Kidney (tissue), 14 donors: ENCODE data around the gene GIMAP5. TPM values are rescaled to one million over a fixed set of nuclear protein-coding genes. Genes with fewer than 3 reads are reported as not detected.
"Not testable (repeated sequence)": the region's sequence is repeated elsewhere in the genome, so short reads cannot be mapped to it uniquely, and the experiment has no call there.

ENCODE experiments used
- DNase-seq, 5 donors: peaks; one replicate each; pipeline ENCODE4 v3.0.0-alpha.2; 2013 to 2020
- FAIRE-seq: peaks from 2 replicates; lab custom pipeline; 2012; peaks lifted over from hg19 to GRCh38; lab: Jason Lieb, UNC
- H3K27ac ChIP-seq, 2 donors: one replicate each; pipeline ENCODE4 v1.7.0; 2013; ENCODE audit warnings: low read depth in 2 of 2, low read length in 2 of 2, inconsistent platforms in 1 of 2
- H3K27me3 ChIP-seq: one replicate; pipeline ENCODE4 v1.7.1; 2013; ENCODE audit warnings: low read length, inconsistent platforms; ENCODE audit not compliant: control insufficient read depth, insufficient read depth
- H3K36me3 ChIP-seq, 3 donors: one replicate each; pipeline versions ENCODE4 v1.7.0 to v1.7.1; 2013; ENCODE audit warnings: low read length in 3 of 3, control low read depth in 1 of 3, inconsistent platforms in 1 of 3; ENCODE audit not compliant: insufficient read depth in 3 of 3, control insufficient read depth in 2 of 3
- H3K4me1 ChIP-seq, 3 donors: one replicate each; pipeline versions ENCODE4 v1.7.0 to v1.7.1; 2013; ENCODE audit warnings: low read length in 3 of 3, inconsistent platforms in 1 of 3, low read depth in 1 of 3; ENCODE audit not compliant: control insufficient read depth in 2 of 3, insufficient read depth in 2 of 3
- H3K4me3 ChIP-seq, 3 donors: one replicate each; pipeline versions ENCODE4 v1.7.0 to v1.8.1; 2013; ENCODE audit warnings: low read length in 3 of 3, control low read depth in 1 of 3, inconsistent platforms in 1 of 3
- H3K9ac ChIP-seq, 3 donors: one replicate each; pipeline versions ENCODE4 v1.7.0 to v1.7.1; 2013; ENCODE audit warnings: low read length in 3 of 3, control low read depth in 1 of 3, inconsistent platforms in 1 of 3
- H3K9me3 ChIP-seq, 3 donors: one replicate each; pipeline versions ENCODE4 v1.7.0 to v1.7.1; 2013; ENCODE audit warnings: low read length in 3 of 3, control low read depth in 1 of 3, inconsistent platforms in 1 of 3; ENCODE audit not compliant: control insufficient read depth in 2 of 3, insufficient read depth in 1 of 3
- CTCF ChIP-seq: IDR thresholded peaks from 3 replicates; pipeline ENCODE4 v1.5.1; 2012; ENCODE audit warnings: mild to moderate bottlenecking, moderate library complexity, borderline replicate concordance; ENCODE audit not compliant: insufficient read depth; ENCODE audit errors: extremely low read depth
- intact Hi-C: fragments of 100-400 bp; cut with DNase I; formaldehyde crosslinking; loops from one replicate; pipeline ENCODE4 v1.11.1; 2022
- polyA plus RNA-seq: library from polyadenylated mRNA; stranded (reverse); fragments of 350-450 nt; fragmentation: Illumina TruSeq; extraction: RNeasy Lipid Tissue Mini Kit (QIAGEN cat#74804); gene quantifications from one replicate; pipeline ENCODE4 v1.2.3, GENCODE V29; 2014; ENCODE audit warnings: low read depth, low replicate concordance; ENCODE audit not compliant: insufficient read depth
- total RNA-seq: library from RNA; stranded (reverse); fragmentation: NEBNext Ultra II Directional; extraction: Animal tissue kit (Norgen Biotek cat#: 25700); gene quantifications from one replicate; pipeline ENCODE4 v1.2.1, GENCODE V29; 2021
- donor health status: control.
- donor health status: control.
- donor health status: control.
- donor health status: control.
- donor health status: control.
- donor health status: DM: yes; HTN: yes; CAD: no.
- donor health status: Normal renal cell carcinoma (clear cell type).

Gene GIMAP5
- total and polyA plus RNA-seq, 2 donors from 2014 or later = 21.2 to 30.0 TPM

GRCh38 chr7:150759479-150759878 is 22.3 kb downstream of the GIMAP5 start:
- Histone ChIP-seq H3K9me3 (no peaks in the 10 kb centered on the region), H3K4me3 (no peak overlapping the region), H3K36me3 (no peaks in the 10 kb centered on the region), H3K27me3 (no peaks in the 10 kb centered on the region), H3K9ac (no peak overlapping the region), H3K27ac (no peak overlapping the region), H3K4me1 (no peaks in the 10 kb centered on the region)
- FAIRE-seq = no peak
- intact Hi-C loops = no loop called here
- no peak for DNase-seq
- TF ChIP-seq CTCF = no peak

GRCh38 chr7:150766334-150766709 is 29.1 kb downstream of the GIMAP5 start:
- Histone ChIP-seq H3K27me3 (no peaks in the 10 kb centered on the region), H3K4me3 (no peak overlapping the region), H3K9ac (no peak overlapping the region), H3K9me3 (no peaks in the 10 kb centered on the region), H3K4me1 (no peaks in the 10 kb centered on the region), H3K27ac (no peak overlapping the region), H3K36me3 (no peaks in the 10 kb centered on the region)
- no peak for FAIRE-seq
- DNase-seq = no peak
- no peak for TF ChIP-seq CTCF
- intact Hi-C loops = no loop called here

- H3K36me3 ChIP-seq = no peaks in the 10 kb centered on the region
- intact Hi-C loops = no loop called here
- TF ChIP-seq CTCF = no peak
- no peaks in the 10 kb centered on the region for H3K27me3 ChIP-seq
- no peak for DNase-seq
- H3K4me3 ChIP-seq = no peak overlapping the region
- no peak overlapping the region for H3K27ac ChIP-seq
- no peak for FAIRE-seq
- H3K4me1 ChIP-seq = no peaks in the 10 kb centered on the region
- H3K9ac ChIP-seq = no peak overlapping the region
- peaks cover 0 to 3% (median 0%) of the 10 kb centered on the region in 3 donors for H3K9me3 ChIP-seq
Measured at GRCh38 chr7:150769768-150770167, 32.5 kb downstream of the GIMAP5 start.

- H3K27me3 ChIP-seq, H3K36me3 ChIP-seq, intact Hi-C loops, DNase-seq, H3K4me3 ChIP-seq, FAIRE-seq, H3K9me3 ChIP-seq, H3K4me1 ChIP-seq, H3K9ac ChIP-seq, H3K27ac ChIP-seq: not testable (repeated sequence)
Measured at GRCh38 chr7:150774131-150774530, 36.9 kb downstream of the GIMAP5 start.
